H9 (cell line): ENCODE results near the gene RYR3. TPM values are rescaled to one million over a fixed set of nuclear protein-coding genes. Genes with fewer than 3 reads are reported as not detected.

Experiments used
- DNase-seq: peaks from one replicate; pipeline ENCODE4 v3.0.0-alpha.2; 2017
- H2AFZ ChIP-seq: one replicate; pipeline ENCODE4 v1.6.1; 2013; ENCODE audit warnings: mild to moderate bottlenecking, low read length, control low read depth, moderate library complexity
- H2AK5ac ChIP-seq: 2 replicates; pipeline ENCODE4 v1.6.1; 2013; ENCODE audit warnings: low read length, control low read depth, mixed read lengths; ENCODE audit not compliant: insufficient read length
- H2BK120ac ChIP-seq: one replicate; pipeline ENCODE4 v1.6.1; 2013; ENCODE audit warnings: low read depth, mild to moderate bottlenecking, low read length, control low read depth, inconsistent platforms; ENCODE audit not compliant: poor library complexity, severe bottlenecking
- H2BK12ac ChIP-seq: 2 replicates; pipeline ENCODE4 v1.6.1; 2013; ENCODE audit warnings: low read length, control low read depth, mixed read lengths, low read depth; ENCODE audit not compliant: insufficient read length
- H2BK15ac ChIP-seq: 2 replicates; pipeline ENCODE4 v1.6.1; 2013; ENCODE audit warnings: low read depth, low read length, control low read depth
- H2BK20ac ChIP-seq: one replicate; pipeline ENCODE4 v1.6.1; 2013; ENCODE audit warnings: low read depth, mild to moderate bottlenecking, low read length, control low read depth, inconsistent platforms; ENCODE audit not compliant: poor library complexity, severe bottlenecking
- H2BK5ac ChIP-seq: 2 replicates; pipeline ENCODE4 v1.6.1; 2013; ENCODE audit warnings: low read length, control low read depth, mixed read lengths; ENCODE audit not compliant: insufficient read length
- H3K14ac ChIP-seq: 2 replicates; pipeline ENCODE4 v1.6.1; 2013; ENCODE audit warnings: low read length, control low read depth; ENCODE audit not compliant: insufficient read depth
- H3K18ac ChIP-seq: 2 replicates; pipeline ENCODE4 v1.6.1; 2013; ENCODE audit warnings: low read depth, mild to moderate bottlenecking, mixed read lengths, low read length, control low read depth; ENCODE audit not compliant: insufficient read length
- H3K23ac ChIP-seq: 2 replicates; pipeline ENCODE4 v1.6.1; 2013; ENCODE audit warnings: low read length, control low read depth, mixed read lengths, low read depth; ENCODE audit not compliant: insufficient read length
- H3K23me2 ChIP-seq: 2 replicates; pipeline ENCODE4 v1.6.1; 2013; ENCODE audit warnings: low read depth, mild to moderate bottlenecking, mixed read lengths, low read length, control low read depth; ENCODE audit not compliant: insufficient read length, poor library complexity, severe bottlenecking
- H3K27ac ChIP-seq: 2 replicates; pipeline ENCODE4 v1.5.1; 2013; ENCODE audit warnings: low read length, control low read depth, mixed read lengths, low read depth; ENCODE audit not compliant: insufficient read length
- H3K27me3 ChIP-seq: 2 replicates; pipeline ENCODE4 v1.6.1; 2013; ENCODE audit warnings: low read length, control low read depth, inconsistent platforms; ENCODE audit not compliant: insufficient read depth
- H3K4ac ChIP-seq: 2 replicates; pipeline ENCODE4 v1.6.1; 2013; ENCODE audit warnings: low read depth, mild to moderate bottlenecking, control low read depth, inconsistent platforms, low read length, moderate library complexity
- H3K4me1 ChIP-seq: 2 replicates; pipeline ENCODE4 v1.6.1; 2013; ENCODE audit warnings: low read length, control low read depth, inconsistent platforms; ENCODE audit not compliant: insufficient read depth
- H3K4me2 ChIP-seq: 2 replicates; pipeline ENCODE4 v1.6.1; 2013; ENCODE audit warnings: low read length, control low read depth, mixed read lengths; ENCODE audit not compliant: insufficient read length, insufficient read depth
- H3K56ac ChIP-seq: 2 replicates; pipeline ENCODE4 v1.6.1; 2013; ENCODE audit warnings: low read depth, mild to moderate bottlenecking, mixed read lengths, low read length, control low read depth; ENCODE audit not compliant: insufficient read length
- H3K79me1 ChIP-seq: 2 replicates; pipeline ENCODE4 v1.6.1; 2013; ENCODE audit warnings: low read depth, mild to moderate bottlenecking, moderate library complexity, low read length, control low read depth, inconsistent platforms; ENCODE audit not compliant: insufficient read depth, poor library complexity, severe bottlenecking
- H3K79me2 ChIP-seq: 2 replicates; pipeline ENCODE4 v1.6.1; 2013; ENCODE audit warnings: low read length, control low read depth, inconsistent platforms; ENCODE audit not compliant: insufficient read depth
- H3K9ac ChIP-seq: 2 replicates; pipeline ENCODE4 v1.6.1; 2013; ENCODE audit warnings: low read length, control low read depth, mixed read lengths; ENCODE audit not compliant: insufficient read length; ENCODE audit errors: extremely low read depth
- H3K9me3 ChIP-seq: one replicate; pipeline ENCODE4 v1.6.1; 2013; ENCODE audit warnings: low read depth, low read length, inconsistent platforms; ENCODE audit not compliant: control insufficient read depth
- H3T11ph ChIP-seq: one replicate; pipeline ENCODE4 v1.6.1; 2013; ENCODE audit warnings: mild to moderate bottlenecking, low read length, control low read depth, inconsistent platforms
- H4K20me1 ChIP-seq: one replicate; pipeline ENCODE4 v1.6.1; 2013; ENCODE audit not compliant: control insufficient read depth, insufficient read length, insufficient read depth
- H4K5ac ChIP-seq: 2 replicates; pipeline ENCODE4 v1.6.1; 2013; ENCODE audit warnings: low read depth, mild to moderate bottlenecking, mixed read lengths, low read length, control low read depth; ENCODE audit not compliant: insufficient read length
- H4K8ac ChIP-seq: replicated peaks from 2 replicates; pipeline ENCODE4 v1.6.1; 2013; ENCODE audit warnings: low read length, control low read depth, mixed read lengths, low read depth; ENCODE audit not compliant: insufficient read length
- H4K91ac ChIP-seq: 2 replicates; pipeline ENCODE4 v1.6.1; 2013; ENCODE audit warnings: low read depth, mild to moderate bottlenecking, moderate library complexity, mixed read lengths, low read length, control low read depth; ENCODE audit not compliant: insufficient read length
- H3K27ac Mint-ChIP-seq, 3 experiments: 2 replicates in 2 of 3; 3 replicates in 1 of 3; pipeline ENCODE4 v1.8.0; 2020 to 2021; ENCODE audit warnings: mixed read lengths in 3 of 3, mild to moderate bottlenecking in 1 of 3, moderate library complexity in 1 of 3
- H3K27me3 Mint-ChIP-seq: 2 replicates; pipeline ENCODE4 v1.8.0; 2021; ENCODE audit warnings: low read depth, mild to moderate bottlenecking, moderate library complexity, mixed read lengths
- H3K36me3 Mint-ChIP-seq, 3 experiments: 2 replicates in 2 of 3; 3 replicates in 1 of 3; pipeline ENCODE4 v1.8.0; 2020 to 2021; ENCODE audit warnings: low read depth in 3 of 3, mixed read lengths in 3 of 3; ENCODE audit not compliant: insufficient read depth in 1 of 3
- H3K4me1 Mint-ChIP-seq, 2 experiments: 2 replicates each; pipeline ENCODE4 v1.8.0; 2020; ENCODE audit warnings: mixed read lengths in 2 of 2
- H3K4me3 Mint-ChIP-seq, 2 experiments: 2 replicates in 1 of 2; 3 replicates in 1 of 2; pipeline ENCODE4 v1.8.0; 2020 to 2021; ENCODE audit warnings: mild to moderate bottlenecking in 2 of 2, mixed read lengths in 2 of 2, moderate library complexity in 1 of 2
- H3K9me3 Mint-ChIP-seq, 2 experiments: 2 replicates in 1 of 2; 3 replicates in 1 of 2; pipeline ENCODE4 v1.8.0; 2020; ENCODE audit warnings: mild to moderate bottlenecking in 2 of 2, mixed read lengths in 2 of 2, moderate library complexity in 1 of 2
- CTCF ChIP-seq: fragments of 200-600 bp; sonication (generic); conservative IDR thresholded peaks from 3 replicates; pipeline ENCODE4 v1.8.0; 2021; ENCODE audit warnings: antibody characterized with exemption, mild to moderate bottlenecking
- WGBS: extraction: QIAGEN DNeasy Blood & Tissue Kit; methylation state at CpG from one replicate; pipeline ENCODE4 v1.1.7; 2013; ENCODE audit warnings: missing lambda C conversion rate, low lambda C conversion rate, mixed read lengths; ENCODE audit not compliant: insufficient read length; ENCODE audit errors: extremely low coverage; 5-methylcytosine and 5-hydroxymethylcytosine counted together
- total RNA-seq: library from RNA; stranded (reverse); gene quantifications from 2 replicates; pipeline ENCODE4 v1.2.1, GENCODE V29; 2021

The RYR3 gene
- total RNA-seq, 1 experiment from 2014 or later: 0.85 TPM

GRCh38 chr15:33503681-33504080 lies 192.9 kb downstream of the RYR3 start:
- H3K4me1 ChIP-seq: peaks cover 2% of the 10 kb centered on the region; the same call in 1 of the 2 replicates
- H2BK20ac ChIP-seq: no peak overlapping the region
- H3K79me2 ChIP-seq: no peaks in the 10 kb centered on the region
- TF ChIP-seq CTCF: no peak
- no peak for DNase-seq
- no peak overlapping the region for H2BK12ac ChIP-seq
- H4K5ac ChIP-seq: no peak overlapping the region
- H2AK5ac ChIP-seq: no peak overlapping the region
- WGBS: no CpG with 5 or more reads among the region's 5 CpGs
- H2BK120ac ChIP-seq: no peak overlapping the region
- H3K9me3 Mint-ChIP-seq: no peaks in the 10 kb centered on the region
- no peak overlapping the region for H2BK5ac ChIP-seq
- H4K91ac ChIP-seq: no peak overlapping the region
- no peaks in the 10 kb centered on the region for H3K23me2 ChIP-seq
- H3K56ac ChIP-seq: no peak overlapping the region
- no peak overlapping the region for H2AFZ ChIP-seq
- no peak overlapping the region for H3K4me2 ChIP-seq
- H4K20me1 ChIP-seq: no peaks in the 10 kb centered on the region
- no peaks in the 10 kb centered on the region for H3K9me3 ChIP-seq
- H3K79me1 ChIP-seq: no peaks in the 10 kb centered on the region
- no peaks in the 10 kb centered on the region; a peak in 1 of 7 replicates for H3K36me3 Mint-ChIP-seq
- no peak overlapping the region for H3K27ac Mint-ChIP-seq
- H3K27me3 Mint-ChIP-seq: no peaks in the 10 kb centered on the region
- peaks cover 17% of the 10 kb centered on the region in 2 experiments for H3K4me1 Mint-ChIP-seq
- no peak overlapping the region for H3K14ac ChIP-seq
- H3K27me3 ChIP-seq: no peaks in the 10 kb centered on the region
- no peak overlapping the region for H3K4me3 Mint-ChIP-seq
- no peak overlapping the region for H3K27ac ChIP-seq
- H3T11ph ChIP-seq: no peak overlapping the region
- H3K4ac ChIP-seq: no peak overlapping the region
- H3K23ac ChIP-seq: no peak overlapping the region
- no peak overlapping the region for H3K9ac ChIP-seq
- H3K18ac ChIP-seq: no peak overlapping the region
- H2BK15ac ChIP-seq: no peak overlapping the region
- H4K8ac ChIP-seq: no peak overlapping the region
